Measurements from ENCODE around the gene LHFPL2.
"Not testable (repeated sequence)": the region's sequence is repeated elsewhere in the genome, so short reads cannot be mapped to it uniquely, and the experiment has no call there.

The LHFPL2 gene

GRCh38 chr5:78496373-78496772 is 152.2 kb downstream of the LHFPL2 start:
- DNase-seq, result no peak

GRCh38 chr5:78495800-78496199 is 152.8 kb downstream of the LHFPL2 start:
- DNase-seq, result no peak

GRCh38 chr5:78492650-78493049 is 155.9 kb downstream of the LHFPL2 start:
- no peak for DNase-seq

GRCh38 chr5:78492224-78492623 is 156.3 kb downstream of the LHFPL2 start:
- DNase-seq, result no peak

GRCh38 chr5:78490709-78491485 is 157.7 kb downstream of the LHFPL2 start:
- no peak for DNase-seq

GRCh38 chr5:78487846-78488245 is 160.7 kb downstream of the LHFPL2 start:
- DNase-seq, result no peak

GRCh38 chr5:78486218-78486617 is 162.4 kb downstream of the LHFPL2 start:
- no peak for DNase-seq

- DNase-seq, result no peak
Observed at GRCh38 chr5:78483809-78484521, 164.6 kb downstream of the LHFPL2 start.

- DNase-seq, result no peak
Observed at GRCh38 chr5:78482948-78483347, 165.6 kb downstream of the LHFPL2 start.

GRCh38 chr5:78476795-78477194 is 171.8 kb downstream of the LHFPL2 start:
- DNase-seq, result no peak

GRCh38 chr5:78475370-78475769 is 173.2 kb downstream of the LHFPL2 start:
- no peak for DNase-seq

GRCh38 chr5:78473751-78474150 is 174.8 kb downstream of the LHFPL2 start:
- no peak for DNase-seq

- no peak for DNase-seq
Observed at GRCh38 chr5:78472469-78473106, 176.0 kb downstream of the LHFPL2 start.

GRCh38 chr5:78471896-78472295 is 176.7 kb downstream of the LHFPL2 start:
- no peak for DNase-seq

- no peak for DNase-seq
Observed at GRCh38 chr5:78467752-78468357, 180.7 kb downstream of the LHFPL2 start.

- DNase-seq, result no peak
Observed at GRCh38 chr5:78467140-78467539, 181.4 kb downstream of the LHFPL2 start.

GRCh38 chr5:78458843-78459242 is 189.7 kb downstream of the LHFPL2 start:
- no peak for DNase-seq

- DNase-seq, result not testable (repeated sequence)
Observed at GRCh38 chr5:78457507-78457906, 191.1 kb downstream of the LHFPL2 start.

GRCh38 chr5:78449103-78449502 is 199.5 kb downstream of the LHFPL2 start:
- DNase-seq, result no peak

GRCh38 chr5:78447775-78448424 is 200.7 kb downstream of the LHFPL2 start:
- no peak for DNase-seq
